ENCODE measurements around the gene TRMT10B.

TRMT10B gene, protein sequence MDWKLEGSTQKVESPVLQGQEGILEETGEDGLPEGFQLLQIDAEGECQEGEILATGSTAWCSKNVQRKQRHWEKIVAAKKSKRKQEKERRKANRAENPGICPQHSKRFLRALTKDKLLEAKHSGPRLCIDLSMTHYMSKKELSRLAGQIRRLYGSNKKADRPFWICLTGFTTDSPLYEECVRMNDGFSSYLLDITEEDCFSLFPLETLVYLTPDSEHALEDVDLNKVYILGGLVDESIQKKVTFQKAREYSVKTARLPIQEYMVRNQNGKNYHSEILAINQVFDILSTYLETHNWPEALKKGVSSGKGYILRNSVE

DNA sequence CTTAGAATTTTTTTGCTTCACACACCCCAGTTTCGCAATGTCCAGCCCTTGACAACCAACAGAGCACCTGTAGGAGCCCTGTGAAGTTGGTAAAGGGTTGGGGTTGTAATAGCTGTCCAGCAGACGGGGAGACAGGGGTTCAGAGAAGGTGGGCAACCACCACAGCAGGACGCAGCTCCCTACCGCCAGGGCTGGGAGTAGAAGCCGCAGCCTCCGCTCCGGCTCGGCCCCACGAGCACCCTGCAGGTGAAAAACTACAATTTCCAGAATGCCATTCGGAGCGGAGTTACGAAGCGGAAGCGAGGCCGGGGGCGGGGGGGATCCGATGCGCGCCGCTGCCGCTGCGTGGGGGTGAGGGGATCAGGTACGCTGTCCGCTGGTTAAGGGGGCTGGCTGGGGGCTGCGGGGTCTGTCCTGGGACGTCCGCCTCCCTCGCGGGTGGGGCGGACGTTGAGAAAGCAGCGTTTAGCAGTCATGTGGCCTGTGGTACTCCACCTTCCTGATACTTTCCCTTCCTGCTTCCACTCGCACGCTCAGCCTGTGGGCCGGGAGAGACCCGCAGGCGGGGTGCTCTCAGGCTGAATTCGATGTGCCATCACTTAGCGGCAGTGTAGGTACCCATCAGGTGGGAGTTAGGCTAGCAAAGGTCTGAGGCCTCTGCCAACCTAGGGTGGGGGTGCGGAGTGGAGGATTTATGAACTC is at the start of gene TRMT10B:
TRMT10B (plus strand) TSS at position 317 of the 702 bp plus-strand sequence. CDS start 8,127 bp downstream, outside the sequence.
- peak; percentile 60 to 68 for DNase-seq

DNA sequence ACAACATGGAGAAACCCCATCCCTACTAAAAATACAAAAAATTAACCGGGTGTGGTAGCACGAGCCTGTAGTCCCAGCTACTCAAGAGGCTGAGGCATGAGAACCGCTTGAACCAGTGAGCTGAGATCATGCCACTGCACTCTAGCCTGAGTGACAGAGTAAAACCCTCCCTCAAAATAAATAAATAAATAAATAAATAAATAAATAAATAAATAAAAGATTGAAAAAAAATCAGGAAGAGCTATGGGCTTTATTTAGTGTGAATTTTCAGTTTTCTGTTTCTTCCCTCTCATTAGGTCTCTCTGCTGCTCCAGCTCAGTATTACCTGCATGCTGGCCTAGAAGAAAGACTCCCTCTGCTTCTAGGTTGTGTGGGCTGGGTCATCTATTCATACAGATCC is 47.8 kb upstream of the TRMT10B start:
- DNase-seq = no peak

DNA sequence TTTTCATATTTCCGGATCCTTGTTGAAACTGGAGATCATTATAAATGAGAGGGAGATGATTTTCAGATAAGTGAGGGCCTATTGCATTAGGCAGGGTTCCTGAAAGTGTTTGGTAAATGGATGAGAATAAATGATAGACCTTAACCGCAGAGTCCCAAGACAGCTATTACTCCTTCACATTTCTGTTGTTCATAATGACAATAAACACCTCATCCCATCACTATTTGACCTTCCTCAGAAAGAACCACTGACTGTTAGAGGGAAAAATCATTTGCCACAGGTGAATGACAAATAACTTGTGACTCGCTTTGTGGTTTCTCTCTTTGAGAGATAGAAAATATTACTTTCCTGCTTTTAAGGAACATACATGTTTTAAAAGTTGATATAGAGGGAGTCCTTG is 47.3 kb upstream of the TRMT10B start:
- DNase-seq = no peak

DNA sequence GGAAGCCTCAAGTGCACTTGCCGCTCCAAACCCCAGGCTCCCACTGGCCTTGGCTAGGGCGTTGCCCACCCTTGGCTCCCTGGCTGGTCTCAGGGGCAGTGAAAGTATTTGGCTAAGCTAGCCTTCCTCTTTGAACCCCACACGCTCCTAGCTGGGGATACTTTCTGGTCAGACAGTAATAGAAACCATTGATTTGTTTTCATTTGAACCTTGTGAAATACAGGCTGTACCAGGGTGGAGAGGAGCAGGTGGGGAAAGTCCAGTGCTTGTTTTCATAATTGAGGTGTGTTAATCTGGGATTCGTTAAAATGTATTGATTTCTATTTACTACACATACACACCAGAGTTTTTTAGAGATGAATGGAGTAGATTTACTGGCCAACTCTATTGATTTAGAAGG is 45.9 kb upstream of the TRMT10B start:
- no peak for DNase-seq

DNA sequence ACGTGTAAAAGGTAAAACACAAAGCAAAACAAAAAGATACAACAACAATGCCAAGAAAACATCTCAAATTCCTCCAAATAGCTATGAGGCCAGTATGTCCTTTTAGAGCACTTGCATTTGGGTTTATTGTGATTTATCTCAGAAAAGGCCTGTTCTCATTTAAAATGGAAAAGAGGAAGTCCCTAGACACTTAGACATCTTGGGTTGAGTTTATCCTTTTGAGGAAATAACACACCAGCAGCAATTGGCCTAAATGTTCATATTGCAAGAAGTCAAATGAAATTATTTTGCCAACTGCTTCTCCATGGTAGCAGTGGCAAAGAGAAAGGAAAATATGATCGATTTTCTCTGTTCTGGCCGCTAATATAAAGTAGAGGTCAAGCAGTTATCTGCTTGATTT is 43.6 kb upstream of the TRMT10B start:
- DNase-seq = no peak

DNA sequence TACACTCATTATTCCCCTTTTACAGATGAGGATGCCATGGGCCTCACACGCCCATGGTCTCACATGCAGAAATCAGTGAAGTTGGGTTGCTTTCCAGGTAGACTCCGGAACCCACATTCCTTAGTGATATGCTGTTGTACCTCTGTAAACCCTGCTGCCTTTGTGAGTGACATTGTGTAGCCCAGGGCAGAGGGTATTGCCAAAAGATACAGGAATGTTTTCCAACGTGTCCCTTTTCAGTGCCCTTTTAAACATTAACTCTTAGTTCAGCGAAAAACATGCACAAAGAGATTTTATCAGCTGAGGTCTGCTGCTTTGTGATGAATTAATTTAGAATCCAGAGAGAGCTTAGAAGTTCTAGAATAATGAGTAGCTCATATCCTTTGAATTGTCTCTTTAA is 38.3 kb upstream of the TRMT10B start:
- no peak for DNase-seq

DNA sequence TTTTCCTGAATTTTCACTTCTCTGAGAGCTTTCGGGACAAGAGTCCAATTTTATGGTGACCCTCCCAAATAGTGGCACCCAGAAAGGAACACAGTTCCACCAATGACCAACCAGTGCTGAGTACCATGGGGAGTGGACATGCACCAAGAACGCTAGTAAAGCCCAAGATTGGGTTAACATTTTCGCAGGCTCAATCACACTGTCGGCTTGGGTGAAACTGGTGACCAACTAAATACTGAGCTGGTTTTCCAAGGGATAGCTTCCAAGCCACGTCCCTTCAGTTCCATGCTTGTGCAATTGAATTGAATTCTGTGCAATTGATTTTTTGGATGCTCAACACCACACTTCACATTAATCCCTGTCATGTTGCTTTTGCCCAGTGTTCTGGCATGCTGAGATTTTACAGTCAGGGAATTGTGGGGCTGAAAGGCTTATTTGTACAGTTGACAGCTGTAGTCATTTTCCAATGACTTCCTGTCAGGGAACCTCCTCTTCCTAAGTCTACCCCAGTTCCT is 37.6 kb upstream of the TRMT10B start:
- no peak for DNase-seq

DNA sequence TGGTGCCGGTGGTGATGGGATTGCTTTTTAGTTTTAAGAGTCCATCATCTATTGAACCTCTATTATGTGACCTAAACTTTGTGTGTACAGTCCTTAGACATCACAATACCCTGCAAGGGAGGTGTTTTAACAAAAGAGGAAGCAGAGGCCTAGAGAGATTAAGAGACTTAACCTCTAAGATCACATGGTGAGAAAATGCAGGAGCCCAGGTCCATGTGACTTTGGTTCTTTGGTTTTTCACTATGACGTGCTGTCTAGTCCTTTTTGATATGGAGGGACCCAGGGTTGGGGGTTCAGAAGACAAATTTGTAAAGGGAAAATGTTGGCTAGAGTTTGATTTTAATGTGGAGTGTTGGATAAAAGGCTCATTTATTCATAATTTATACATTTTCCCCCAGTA is 34.1 kb upstream of the TRMT10B start:
- DNase-seq = no peak

DNA sequence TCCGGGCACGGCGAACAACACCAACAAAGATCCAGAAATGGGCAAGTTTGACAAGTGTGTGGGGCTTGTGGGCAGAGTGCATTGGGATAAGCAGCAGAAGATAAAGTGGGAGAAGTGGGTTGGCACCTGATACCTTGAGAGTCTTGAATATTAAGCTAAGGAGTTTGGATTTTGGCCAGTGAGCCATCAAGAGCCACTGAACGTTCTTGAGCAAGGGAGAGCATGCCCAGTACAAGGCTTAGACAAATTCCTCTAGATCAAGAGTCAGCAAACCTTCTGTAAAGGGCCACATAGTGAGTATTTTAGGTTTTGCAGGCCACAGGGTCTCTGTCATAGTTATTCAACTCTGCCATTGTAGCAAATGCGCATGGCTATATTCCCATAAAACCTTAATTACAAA is 26.6 kb upstream of the TRMT10B start:
- DNase-seq = no peak

DNA sequence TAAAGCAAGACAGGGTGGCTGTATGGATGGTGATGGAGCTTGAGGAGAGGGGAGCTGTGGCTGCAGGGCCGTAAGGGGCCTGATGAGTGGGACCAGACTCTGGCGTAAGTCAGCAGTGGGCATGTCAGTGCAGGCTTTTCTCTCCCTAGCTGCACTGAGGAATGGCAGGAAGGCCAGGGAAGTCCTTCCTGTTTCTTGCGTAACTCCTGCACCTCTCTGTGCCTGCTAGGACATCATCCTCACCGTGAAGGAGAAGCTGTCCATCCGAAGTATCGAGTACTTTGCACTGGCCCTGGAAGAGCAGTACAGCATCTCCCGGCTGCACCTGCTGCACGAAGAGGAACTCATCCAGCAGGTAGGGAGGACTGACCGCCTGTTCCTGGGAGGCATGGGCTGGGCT is 24.1 kb upstream of the TRMT10B start:
- DNase-seq = no peak

DNA sequence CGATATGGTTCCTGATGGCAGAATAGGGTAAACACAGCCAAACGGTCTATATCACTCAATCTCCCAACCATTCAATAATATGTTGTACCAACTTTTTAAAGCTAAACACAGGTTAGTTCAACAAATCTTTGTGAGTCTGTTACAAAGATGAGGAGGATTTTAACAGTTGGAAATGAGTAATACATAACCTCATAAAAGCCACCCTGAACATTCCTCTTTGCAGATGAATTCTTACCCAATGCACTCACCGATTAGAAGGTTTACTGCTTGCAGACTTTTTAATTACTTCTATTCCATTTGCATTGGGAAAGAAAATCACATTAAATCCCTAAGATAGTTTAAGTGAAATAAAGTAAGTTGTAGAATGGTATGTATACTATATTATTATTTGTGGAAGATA is 23.3 kb upstream of the TRMT10B start:
- DNase-seq = no peak

DNA sequence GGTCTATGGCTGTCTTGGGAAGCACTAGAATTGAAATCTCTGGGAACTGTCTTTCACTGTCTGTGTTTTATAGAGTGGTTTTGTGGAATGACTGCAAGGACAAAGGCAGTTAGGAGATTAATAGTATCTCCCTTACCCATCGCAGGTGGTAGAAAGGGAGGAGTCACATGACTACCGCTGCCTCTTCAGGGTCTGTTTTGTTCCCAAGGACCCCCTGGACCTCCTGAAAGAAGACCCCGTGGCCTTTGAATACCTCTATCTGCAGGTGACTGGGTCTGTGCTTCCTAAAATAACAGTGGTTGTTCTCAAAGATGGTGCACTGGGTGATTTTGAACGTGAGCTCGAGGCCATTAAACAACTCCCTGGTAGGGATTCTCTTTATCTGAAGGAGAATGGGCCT is 22.8 kb upstream of the TRMT10B start:
- no peak for DNase-seq

DNA sequence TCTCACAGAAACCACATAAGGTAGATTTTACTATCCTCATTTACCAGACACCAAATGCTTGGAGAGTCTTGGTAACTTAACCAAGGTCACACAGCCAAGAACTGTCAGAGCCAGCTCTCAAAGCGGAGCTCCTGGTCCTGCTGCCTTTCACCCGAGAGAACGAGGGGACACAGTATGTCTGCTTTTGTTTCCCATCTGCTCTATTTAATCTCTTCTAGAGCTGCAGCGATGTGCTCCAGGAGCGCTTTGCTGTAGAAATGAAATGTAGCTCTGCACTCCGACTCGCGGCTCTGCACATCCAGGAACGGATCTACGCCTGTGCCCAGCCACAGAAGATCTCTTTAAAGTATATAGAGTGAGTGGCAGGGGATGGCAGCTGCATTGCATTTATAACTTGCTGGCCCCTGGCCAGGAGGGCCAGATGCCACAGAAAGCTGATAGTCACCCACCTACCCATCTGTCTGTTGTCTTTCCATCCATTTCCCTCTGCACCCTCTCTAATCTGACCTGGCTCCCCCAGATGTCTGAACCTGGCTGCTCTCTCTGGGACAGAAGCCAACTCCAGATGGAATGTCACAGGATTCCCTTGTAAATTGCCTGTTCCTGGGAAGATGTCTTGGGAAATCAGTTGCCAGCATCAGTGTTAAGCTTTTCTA is 21.4 kb upstream of the TRMT10B start:
- DNase-seq = no peak

DNA sequence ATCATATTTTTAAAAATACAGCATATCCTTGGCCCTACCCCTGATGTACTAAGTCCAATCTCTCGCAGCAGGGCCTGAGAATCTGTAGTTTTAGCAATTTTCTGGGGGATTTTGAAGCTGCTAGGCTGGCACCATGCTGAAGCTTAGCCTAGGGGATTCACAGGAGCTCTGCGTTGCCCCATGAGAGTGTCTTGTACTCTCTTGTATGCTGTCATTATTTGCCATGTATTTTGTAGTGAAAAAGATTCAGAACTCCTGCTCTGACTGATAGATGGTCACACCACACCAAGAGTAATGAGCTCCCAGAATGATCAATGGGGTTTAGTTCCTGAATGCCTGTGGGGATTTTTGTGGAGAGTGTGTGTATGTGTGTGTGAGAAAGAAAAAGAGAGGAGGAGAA is 20.7 kb upstream of the TRMT10B start:
- no peak for DNase-seq

DNA sequence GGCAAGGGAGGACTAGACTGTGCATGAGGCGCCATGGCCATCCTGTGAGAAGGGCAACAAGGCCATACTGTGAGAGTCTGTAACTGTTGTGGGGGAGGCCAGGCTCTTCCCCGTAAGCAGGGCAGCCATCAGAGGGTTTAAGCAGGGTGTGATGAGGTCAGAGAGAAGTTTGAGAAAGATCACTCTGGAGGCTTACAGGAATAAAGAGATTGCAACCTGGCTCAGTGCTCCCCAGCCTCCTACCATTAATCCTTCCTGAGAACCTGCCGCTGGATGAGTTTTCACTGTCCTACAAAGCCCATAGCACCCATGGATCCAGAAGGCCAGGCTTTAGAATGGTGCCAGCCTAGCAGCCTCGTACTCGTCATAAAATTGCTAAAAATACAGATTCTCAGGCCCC is 14.4 kb upstream of the TRMT10B start:
- no peak for DNase-seq

DNA sequence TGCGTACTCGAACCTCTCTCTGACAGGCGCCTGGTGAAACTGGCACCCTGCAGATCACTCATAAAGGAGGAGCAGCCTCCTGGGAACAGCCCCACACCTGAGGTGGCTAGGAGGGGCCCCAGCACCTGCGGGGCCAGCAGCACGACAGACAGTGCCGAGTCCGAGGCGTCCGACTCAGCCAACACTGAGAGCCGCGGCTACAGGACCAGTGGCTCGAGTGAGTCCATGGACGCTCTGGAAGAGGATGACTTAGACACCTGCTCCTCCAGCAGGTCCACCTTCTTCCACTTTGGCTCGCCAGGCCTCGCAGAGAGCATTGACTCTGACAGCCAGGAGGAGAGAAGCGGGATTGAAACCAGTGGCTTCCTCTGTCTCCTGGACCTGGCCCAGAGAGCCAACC is 13.5 kb upstream of the TRMT10B start:
- DNase-seq = no peak

DNA sequence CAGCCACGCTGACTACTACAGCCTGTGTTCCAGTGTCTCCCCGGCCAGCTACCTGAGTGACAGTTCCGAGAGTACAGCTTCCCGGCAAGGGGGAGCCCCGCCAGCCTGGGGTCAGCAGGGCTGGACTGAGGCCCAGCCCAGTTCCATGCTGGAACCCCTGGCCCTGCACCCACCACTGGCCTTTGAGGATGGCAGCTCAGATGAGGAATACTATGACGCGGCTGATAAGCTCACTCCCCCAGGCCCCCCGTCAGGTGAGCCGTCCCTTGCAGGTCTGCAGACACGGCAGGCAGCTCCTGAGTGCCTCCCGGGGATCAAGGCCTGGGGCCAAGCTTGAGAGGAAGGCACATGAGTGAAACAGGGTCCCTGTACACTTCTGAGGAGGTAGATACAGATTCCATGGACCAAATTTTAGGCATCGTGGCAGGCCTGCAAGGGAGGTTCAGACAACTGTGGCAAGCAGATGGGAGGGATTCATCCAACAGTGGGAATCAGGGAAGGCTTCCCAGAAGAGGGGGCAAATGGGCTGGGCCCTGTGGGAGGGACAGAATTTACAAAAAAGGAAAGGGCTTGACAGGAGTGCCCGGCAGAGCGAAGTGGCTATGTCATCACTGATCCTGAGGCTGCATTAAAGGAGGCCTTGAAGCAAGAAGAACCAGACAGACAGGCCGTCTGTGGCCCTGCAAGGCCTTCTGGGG is 12.8 kb upstream of the TRMT10B start:
- DNase-seq = no peak

DNA sequence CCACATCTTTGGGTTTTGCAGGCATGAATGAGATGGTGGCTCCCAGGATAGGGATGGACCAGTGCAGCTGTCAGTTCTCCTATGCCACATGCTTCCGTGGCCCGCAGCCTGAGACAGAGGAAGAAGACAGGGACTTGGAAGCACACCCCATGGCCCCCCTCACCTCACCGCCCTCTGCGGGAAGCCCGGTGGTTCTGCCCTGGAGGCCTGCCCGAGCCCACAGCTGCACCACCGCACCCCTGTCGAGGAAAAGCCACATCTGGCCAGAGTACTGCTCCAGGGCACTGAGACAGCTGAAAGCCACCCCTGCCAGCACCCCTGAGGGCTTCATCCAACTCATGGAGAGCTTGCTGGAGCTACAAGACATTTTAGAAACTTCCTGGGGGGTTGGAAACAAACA is 7.6 kb upstream of the TRMT10B start:
- no peak for DNase-seq

DNA sequence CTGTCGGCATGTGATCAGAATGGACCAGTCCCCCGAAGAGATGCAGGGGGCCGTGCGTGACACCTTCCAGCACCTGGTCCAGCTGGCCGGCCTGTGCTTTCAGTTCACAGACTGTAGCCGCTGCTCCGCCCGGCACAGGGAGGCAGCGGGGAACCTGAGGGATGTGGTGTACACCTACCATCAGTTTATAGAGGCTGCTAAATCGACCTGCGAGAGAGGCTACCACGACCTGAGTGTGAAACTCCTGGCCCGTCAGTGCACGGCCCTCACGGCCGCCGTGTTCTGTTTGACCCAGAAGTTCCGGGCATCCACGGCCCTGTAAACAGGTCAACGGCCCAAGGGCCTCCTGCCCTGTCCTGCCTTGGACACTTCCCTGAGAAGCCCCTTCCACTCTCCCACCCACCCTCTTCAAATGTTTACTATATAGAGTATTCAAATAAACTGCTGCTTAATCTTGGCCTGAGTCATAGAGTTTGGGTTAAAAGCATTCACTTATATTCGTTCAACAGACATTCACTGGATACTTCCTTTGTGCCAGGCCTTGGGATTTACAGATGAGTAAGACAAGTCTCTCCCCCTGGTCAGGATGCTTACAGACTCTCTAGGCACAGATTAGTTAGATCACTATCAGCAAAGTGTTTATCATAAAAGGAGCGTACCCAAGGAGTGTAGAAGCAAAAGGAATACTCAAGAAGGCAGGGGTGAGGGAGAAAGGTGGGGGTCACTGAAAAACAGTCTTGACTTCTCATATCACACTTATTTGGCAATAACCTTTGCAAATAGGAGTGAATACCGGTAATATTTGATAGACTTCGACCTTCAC is 6.9 kb upstream of the TRMT10B start:
- DNase-seq = no peak

DNA sequence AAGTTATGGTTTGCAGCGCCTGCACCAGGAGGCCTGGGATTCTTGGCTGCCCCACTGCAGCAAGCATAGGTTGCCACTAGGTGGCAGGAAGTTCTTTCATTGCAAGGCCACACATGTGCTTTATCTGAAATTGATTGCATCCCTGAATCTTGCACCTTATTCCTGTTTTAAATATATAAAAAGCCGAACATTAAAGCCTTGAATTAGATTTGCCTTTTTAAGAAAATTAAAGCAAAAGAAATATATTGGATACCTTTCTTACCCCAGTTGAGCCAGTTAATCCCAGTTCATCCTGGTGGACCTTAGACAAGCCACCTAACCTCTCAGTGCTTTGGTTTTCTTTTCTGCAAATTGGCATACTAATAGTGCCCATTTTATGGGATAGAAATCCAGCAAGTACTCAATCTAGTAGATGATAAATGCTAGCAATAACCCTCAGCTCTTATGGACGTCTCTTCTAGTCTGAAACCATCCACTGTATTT is 6.3 kb upstream of the TRMT10B start:
- DNase-seq = peak; percentile 37 to 70

DNA sequence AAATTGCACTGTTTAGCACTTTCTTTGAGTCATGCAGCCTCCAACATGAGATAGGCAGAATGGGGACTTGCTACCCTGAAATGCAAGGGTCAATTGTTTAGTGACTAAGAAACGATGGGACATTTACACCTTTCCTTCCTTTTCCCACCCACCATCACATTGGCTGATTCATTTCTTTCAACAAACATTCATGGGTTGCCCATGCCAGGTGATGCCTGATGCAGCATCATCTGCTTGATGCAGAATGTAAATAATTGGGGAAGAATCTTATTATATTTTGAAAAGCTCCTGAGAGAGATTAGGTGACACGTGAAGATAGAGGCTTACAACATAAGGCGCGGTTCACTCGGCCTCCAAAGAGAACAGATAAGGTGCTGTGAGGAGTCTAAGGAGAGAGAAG is 4.5 kb upstream of the TRMT10B start:
- no peak for DNase-seq

DNA sequence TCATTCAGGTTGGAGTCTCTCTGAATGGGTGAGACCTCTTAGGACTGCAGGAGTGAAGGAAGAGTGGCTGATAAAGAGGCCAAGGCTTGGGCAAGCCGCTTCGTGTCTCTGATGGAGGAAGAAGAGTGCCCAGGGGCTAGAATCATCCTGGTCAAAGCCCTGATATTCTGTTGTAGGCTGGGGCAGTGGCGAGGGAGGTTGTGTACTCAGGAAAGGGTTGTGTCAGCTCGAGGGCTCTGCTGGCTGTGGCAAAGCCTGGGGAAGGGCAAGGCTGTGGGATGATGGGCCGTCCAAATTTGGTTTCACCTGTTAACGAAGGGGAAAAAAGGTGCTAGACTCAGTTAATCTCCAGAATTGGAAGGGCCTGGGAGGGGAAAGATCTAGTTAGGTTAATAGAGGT is 2.4 kb upstream of the TRMT10B start:
- no peak for DNase-seq

All from hippocampal formation (tissue), 2 donors.